ENCODE measurements around the gene HOXC13. TPM values are rescaled to one million over a fixed set of nuclear protein-coding genes. Genes with fewer than 3 reads are reported as not detected.

HOXC13 gene
- total RNA-seq, 1 experiment from 2014 or later, result 93.5 TPM

DNA sequence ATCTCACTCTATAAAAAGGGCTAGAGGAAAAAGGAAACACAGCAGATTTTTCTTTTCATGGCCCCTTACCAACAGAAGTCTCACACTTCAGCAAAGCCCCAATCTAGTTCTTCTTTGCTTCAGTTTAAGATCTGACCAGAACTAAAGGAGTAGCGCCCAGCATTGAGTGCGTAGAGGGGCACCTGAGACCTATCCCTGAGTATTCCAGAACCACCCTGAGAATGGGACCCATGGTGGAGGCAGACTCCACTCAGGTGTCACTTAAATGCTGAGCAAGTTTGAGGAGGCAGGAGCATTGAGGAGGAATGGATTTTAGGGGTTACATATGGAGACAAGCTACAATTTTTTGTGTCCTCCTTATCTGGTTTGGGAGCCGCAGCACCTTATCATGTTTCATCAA, 32.5 kb downstream of the HOXC13 start:
- intact Hi-C loops (cut with micrococcal nuclease; ENCODE audit: unreplicated experiment), result no loop called here
- TF ChIP-seq POLR2AphosphoS5 (IDR thresholded peaks at IDR 0.05; ENCODE audit: low read depth, low read length) (no peak), TCF7L2 (IDR thresholded peaks at IDR 0.05; ENCODE audit: low read depth, low read length) (no peak)
- TF ChIP-seq, protein P1, sequence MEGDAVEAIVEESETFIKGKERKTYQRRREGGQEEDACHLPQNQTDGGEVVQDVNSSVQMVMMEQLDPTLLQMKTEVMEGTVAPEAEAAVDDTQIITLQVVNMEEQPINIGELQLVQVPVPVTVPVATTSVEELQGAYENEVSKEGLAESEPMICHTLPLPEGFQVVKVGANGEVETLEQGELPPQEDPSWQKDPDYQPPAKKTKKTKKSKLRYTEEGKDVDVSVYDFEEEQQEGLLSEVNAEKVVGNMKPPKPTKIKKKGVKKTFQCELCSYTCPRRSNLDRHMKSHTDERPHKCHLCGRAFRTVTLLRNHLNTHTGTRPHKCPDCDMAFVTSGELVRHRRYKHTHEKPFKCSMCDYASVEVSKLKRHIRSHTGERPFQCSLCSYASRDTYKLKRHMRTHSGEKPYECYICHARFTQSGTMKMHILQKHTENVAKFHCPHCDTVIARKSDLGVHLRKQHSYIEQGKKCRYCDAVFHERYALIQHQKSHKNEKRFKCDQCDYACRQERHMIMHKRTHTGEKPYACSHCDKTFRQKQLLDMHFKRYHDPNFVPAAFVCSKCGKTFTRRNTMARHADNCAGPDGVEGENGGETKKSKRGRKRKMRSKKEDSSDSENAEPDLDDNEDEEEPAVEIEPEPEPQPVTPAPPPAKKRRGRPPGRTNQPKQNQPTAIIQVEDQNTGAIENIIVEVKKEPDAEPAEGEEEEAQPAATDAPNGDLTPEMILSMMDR (IDR thresholded peaks at IDR 0.05), result no peak
- TF ChIP-seq, protein P2, sequence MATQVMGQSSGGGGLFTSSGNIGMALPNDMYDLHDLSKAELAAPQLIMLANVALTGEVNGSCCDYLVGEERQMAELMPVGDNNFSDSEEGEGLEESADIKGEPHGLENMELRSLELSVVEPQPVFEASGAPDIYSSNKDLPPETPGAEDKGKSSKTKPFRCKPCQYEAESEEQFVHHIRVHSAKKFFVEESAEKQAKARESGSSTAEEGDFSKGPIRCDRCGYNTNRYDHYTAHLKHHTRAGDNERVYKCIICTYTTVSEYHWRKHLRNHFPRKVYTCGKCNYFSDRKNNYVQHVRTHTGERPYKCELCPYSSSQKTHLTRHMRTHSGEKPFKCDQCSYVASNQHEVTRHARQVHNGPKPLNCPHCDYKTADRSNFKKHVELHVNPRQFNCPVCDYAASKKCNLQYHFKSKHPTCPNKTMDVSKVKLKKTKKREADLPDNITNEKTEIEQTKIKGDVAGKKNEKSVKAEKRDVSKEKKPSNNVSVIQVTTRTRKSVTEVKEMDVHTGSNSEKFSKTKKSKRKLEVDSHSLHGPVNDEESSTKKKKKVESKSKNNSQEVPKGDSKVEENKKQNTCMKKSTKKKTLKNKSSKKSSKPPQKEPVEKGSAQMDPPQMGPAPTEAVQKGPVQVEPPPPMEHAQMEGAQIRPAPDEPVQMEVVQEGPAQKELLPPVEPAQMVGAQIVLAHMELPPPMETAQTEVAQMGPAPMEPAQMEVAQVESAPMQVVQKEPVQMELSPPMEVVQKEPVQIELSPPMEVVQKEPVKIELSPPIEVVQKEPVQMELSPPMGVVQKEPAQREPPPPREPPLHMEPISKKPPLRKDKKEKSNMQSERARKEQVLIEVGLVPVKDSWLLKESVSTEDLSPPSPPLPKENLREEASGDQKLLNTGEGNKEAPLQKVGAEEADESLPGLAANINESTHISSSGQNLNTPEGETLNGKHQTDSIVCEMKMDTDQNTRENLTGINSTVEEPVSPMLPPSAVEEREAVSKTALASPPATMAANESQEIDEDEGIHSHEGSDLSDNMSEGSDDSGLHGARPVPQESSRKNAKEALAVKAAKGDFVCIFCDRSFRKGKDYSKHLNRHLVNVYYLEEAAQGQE (IDR thresholded peaks at IDR 0.05; ENCODE audit: insufficient read depth in 1 of 2, low read depth in 2 of 2, low read length in 1 of 2), result no peak
- CTCF ChIA-PET, result no interaction called here

GRCh38 chr12:53971686-53972085, 33.1 kb downstream of the HOXC13 start:
- intact Hi-C loops (cut with micrococcal nuclease; ENCODE audit: unreplicated experiment) (no loop called here), in situ Hi-C loops (cut with HindIII; ENCODE audit: low pct_unique_long_range_greater_than_20kb, low sequenced_read_pairs) (no loop called here)
- Histone ChIP-seq H3K36me3 (ENCODE audit: control insufficient read depth, insufficient read depth, low read length) (no peaks in the 10 kb centered on the region), H3K4me1 (ENCODE audit: control insufficient read depth, insufficient read depth, low read length) (peaks cover 70% of the 10 kb centered on the region), H3K27me3 (ENCODE audit: control insufficient read depth, insufficient read depth, low read length) (no peaks in the 10 kb centered on the region), H3K9me3 (ENCODE audit: control insufficient read depth, insufficient read depth, low read depth, low read length) (no peaks in the 10 kb centered on the region), H3K4me3 (ENCODE audit: low read depth in 2 of 2, low read length in 2 of 2) (peak overlapping the region; percentile 77 to 85), H3K27ac (ENCODE audit: low read length) (peak overlapping the region; percentile 100)
- no peak for DNase-seq (ENCODE audit: low read depth, low spot score)
- ChIA-PET POLR2A (interaction anchor here (0.7 kb wide), 1 partner anchor 192 kb away, joined by 3 read pairs; no protein-coding TSS in a partner anchor), CTCF (no interaction called here)
- no peak for ATAC-seq
- TF ChIP-seq, protein P1 (IDR thresholded peaks at IDR 0.05), result no peak
- TF ChIP-seq TCF7L2 (IDR thresholded peaks at IDR 0.05; ENCODE audit: low read depth, low read length) (no peak), POLR2AphosphoS5 (IDR thresholded peaks at IDR 0.05; ENCODE audit: low read depth, low read length) (no peak), SIN3A (IDR thresholded peaks at IDR 0.05; ENCODE audit: borderline replicate concordance, insufficient read depth, low read depth, low read length) (no peak)
- TF ChIP-seq, protein P2 (IDR thresholded peaks at IDR 0.05; ENCODE audit: insufficient read depth in 1 of 2, low read depth in 2 of 2, low read length in 1 of 2), result no peak
- no TSS peak for BruUV-seq (replicated peaks)

More for the DNA sequence above, 32.5 kb downstream of the HOXC13 start:
- POLR2A ChIA-PET, result no interaction called here
- Histone ChIP-seq H3K36me3 (ENCODE audit: control insufficient read depth, insufficient read depth, low read length) (no peaks in the 10 kb centered on the region), H3K9me3 (ENCODE audit: control insufficient read depth, insufficient read depth, low read depth, low read length) (no peaks in the 10 kb centered on the region), H3K27ac (ENCODE audit: low read length) (peak overlapping the region; percentile 100), H3K4me1 (ENCODE audit: control insufficient read depth, insufficient read depth, low read length) (peaks cover 70% of the 10 kb centered on the region), H3K4me3 (ENCODE audit: low read depth in 2 of 2, low read length in 2 of 2) (no peak overlapping the region; a peak in 1 of 4 replicates), H3K27me3 (ENCODE audit: control insufficient read depth, insufficient read depth, low read length) (no peaks in the 10 kb centered on the region)
- BruUV-seq (replicated peaks), result no TSS peak
- no peak for DNase-seq (ENCODE audit: low read depth, low spot score)
- in situ Hi-C loops (cut with HindIII; ENCODE audit: low pct_unique_long_range_greater_than_20kb, low sequenced_read_pairs), result no loop called here
- no peak for ATAC-seq

Data from Panc1 (cell line).